HCT116 (cell line): ENCODE measurements around the gene LRRC53. TPM values are rescaled to one million over a fixed set of nuclear protein-coding genes. Genes with fewer than 3 reads are reported as not detected.

Experiments used
- ATAC-seq: fragments of 200-7000 bp; cut with Tn5 transposase; 2 replicates; pipeline ENCODE4 v1.9.1; 2020; ENCODE audit warnings: mild to moderate bottlenecking, moderate library complexity
- BruUV-seq: library from RNA; stranded (reverse); fragments of 400-500 nt; replicated peaks from 2 replicates; lab custom pipeline; 2021; lab: Mats Ljungman, UMichigan
- CTCF ChIA-PET: fragments of 300-600 bp; sonication (Branson Sonifier 250); formaldehyde crosslinking; loops from one replicate; lab custom pipeline; 2021; ENCODE audit warnings: antibody characterized with exemption; lab: Charles Lee
- POLR2A ChIA-PET: fragments of 300-600, 350-600 bp; sonication (Branson Sonifier 250); formaldehyde crosslinking; loops from one replicate; lab custom pipeline; 2021; ENCODE audit warnings: antibody characterized with exemption; lab: Charles Lee
- RAD21 ChIA-PET, 2 experiments: fragments of 300-600 bp; sonication (Branson Sonifier 250); formaldehyde crosslinking; loops; one replicate each; lab custom pipeline; 2023; ENCODE audit warnings: low total read pairs in 2 of 2; ENCODE audit not compliant: uncharacterized antibody in 2 of 2, unreplicated experiment in 2 of 2, low non-redundant PET in 1 of 2; lab: Charles Lee
- DNase-seq: peaks from one replicate; pipeline ENCODE4 v3.0.0-alpha.2; 2010; ENCODE audit warnings: low read depth, low spot score
- H2AFZ ChIP-seq: fragments of 200-600 bp; shearing (Covaris generic), sonication (generic); 2 replicates; pipeline ENCODE4 v1.6.1; 2017; ENCODE audit warnings: low read depth, mixed run types, mixed read lengths, antibody characterized with exemption, low read length; ENCODE audit not compliant: poor library complexity, severe bottlenecking
- H3K27ac ChIP-seq: 2 replicates; pipeline ENCODE4 v1.5.1; 2012; ENCODE audit warnings: low read depth, low read length
- H3K27me3 ChIP-seq: fragments of 200-600 bp; sonication (generic); 2 replicates; pipeline ENCODE4 v1.6.1; 2016; ENCODE audit warnings: mixed run types, low read length, mixed read lengths; ENCODE audit not compliant: insufficient read depth
- H3K36me3 ChIP-seq, 2 experiments: fragments of 200-500 bp in 1 of 2; fragments of 200-600 bp in 1 of 2; sonication (Bioruptor generic) in 1 of 2; sonication (generic) in 1 of 2; 2 replicates each; pipeline versions ENCODE4 v1.5.1 to v1.6.1; 2014 to 2016; ENCODE audit warnings: low read length in 2 of 2, inconsistent platforms in 1 of 2, mixed read lengths in 1 of 2, mixed run types in 1 of 2; ENCODE audit not compliant: insufficient read depth in 2 of 2, control insufficient read depth in 1 of 2
- H3K4me1 ChIP-seq, 2 experiments: fragments of 200-600 bp in 1 of 2; sonication (generic) in 1 of 2; 2 replicates each; pipeline versions ENCODE4 v1.5.1 to v1.6.1; 2012 to 2017; ENCODE audit warnings: low read length in 2 of 2, inconsistent platforms in 1 of 2, mild to moderate bottlenecking in 1 of 2, mixed read lengths in 1 of 2, mixed run types in 1 of 2, moderate library complexity in 1 of 2; ENCODE audit not compliant: insufficient read depth in 2 of 2, control insufficient read depth in 1 of 2
- H3K4me2 ChIP-seq: fragments of 200-600 bp; sonication (generic); 2 replicates; pipeline ENCODE4 v1.6.1; 2017; ENCODE audit warnings: mixed run types, low read length, mixed read lengths
- H3K4me3 ChIP-seq, 2 experiments: fragments of 200-600 bp in 1 of 2; sonication (generic) in 1 of 2; replicated peaks in 1 of 2; 2 replicates each; pipeline ENCODE4 v1.5.1; 2011 to 2016; ENCODE audit warnings: low read length in 2 of 2, control low read depth in 1 of 2, low read depth in 1 of 2, mild to moderate bottlenecking in 1 of 2, mixed read lengths in 1 of 2, mixed run types in 1 of 2
- H3K79me2 ChIP-seq: fragments of 200-600 bp; sonication (generic); 2 replicates; pipeline ENCODE4 v1.6.1; 2017; ENCODE audit warnings: mild to moderate bottlenecking, mixed run types, low read length, moderate library complexity, mixed read lengths; ENCODE audit not compliant: insufficient read depth
- H3K9ac ChIP-seq: fragments of 200-600 bp; sonication (generic); 2 replicates; pipeline ENCODE4 v1.6.1; 2016; ENCODE audit warnings: low read length, mixed read lengths
- H3K9me2 ChIP-seq: fragments of 200-600 bp; sonication (generic), shearing (Covaris generic); 2 replicates; pipeline ENCODE4 v1.6.1; 2017; ENCODE audit warnings: mixed run types, mild to moderate bottlenecking, moderate library complexity; ENCODE audit not compliant: insufficient read depth
- H3K9me3 ChIP-seq, 2 experiments: fragments of 200-500 bp in 1 of 2; fragments of 200-600 bp in 1 of 2; sonication (Bioruptor generic) in 1 of 2; sonication (generic) in 1 of 2; 2 replicates each; pipeline ENCODE4 v1.6.1; 2014 to 2017; ENCODE audit warnings: low read length in 2 of 2, mixed read lengths in 2 of 2, inconsistent platforms in 1 of 2, low read depth in 1 of 2, mild to moderate bottlenecking in 1 of 2, mixed run types in 1 of 2, moderate library complexity in 1 of 2; ENCODE audit not compliant: control insufficient read depth in 1 of 2, insufficient read depth in 1 of 2
- H4K20me1 ChIP-seq: fragments of 200-600 bp; sonication (generic), shearing (Covaris generic); 2 replicates; pipeline ENCODE4 v1.6.1; 2017; ENCODE audit warnings: mixed run types, mild to moderate bottlenecking, moderate library complexity; ENCODE audit not compliant: insufficient read depth
- CBX3 ChIP-seq: IDR thresholded peaks from 2 replicates; pipeline ENCODE4 v1.6.1; 2012; ENCODE audit warnings: low read depth
- CEBPB ChIP-seq: IDR thresholded peaks from 2 replicates; pipeline ENCODE4 v1.6.1; 2012; ENCODE audit warnings: low read depth
- ELF1 ChIP-seq: IDR thresholded peaks from 2 replicates; pipeline ENCODE4 v1.6.1; 2012; ENCODE audit warnings: low read depth, borderline replicate concordance
- EZH2phosphoT487 ChIP-seq: fragments of 200-600 bp; IDR thresholded peaks from 2 replicates; pipeline ENCODE4 v1.6.1; 2018; ENCODE audit warnings: antibody characterized with exemption, borderline replicate concordance
- FOSL1 ChIP-seq: IDR thresholded peaks from 2 replicates; pipeline ENCODE4 v1.6.1; 2012; ENCODE audit warnings: low read depth
- POLR2A ChIP-seq: IDR thresholded peaks from 2 replicates; pipeline ENCODE4 v1.7.0; 2011; ENCODE audit warnings: borderline replicate concordance; ENCODE audit not compliant: insufficient read depth, insufficient read length; ENCODE audit errors: extremely low read depth
- RAD21 ChIP-seq: IDR thresholded peaks from 2 replicates; pipeline ENCODE4 v1.6.1; 2012; ENCODE audit warnings: low read depth, mild to moderate bottlenecking
- SIN3A ChIP-seq: IDR thresholded peaks from 2 replicates; pipeline ENCODE4 v1.6.1; 2012; ENCODE audit warnings: low read depth
- SRF ChIP-seq: IDR thresholded peaks from 2 replicates; pipeline ENCODE4 v1.6.1; 2012; ENCODE audit warnings: low read depth
- ZBTB33 ChIP-seq: IDR thresholded peaks from 2 replicates; pipeline ENCODE4 v1.6.1; 2011; ENCODE audit warnings: mild to moderate bottlenecking, low read length, moderate library complexity; ENCODE audit not compliant: insufficient replicate concordance; ENCODE audit errors: extremely low read depth
- ZFX ChIP-seq: fragments of 450-650 bp; IDR thresholded peaks from 2 replicates; pipeline ENCODE4 v1.6.1; 2017
- ZNF274 ChIP-seq: fragments of 200-500 bp; sonication (Bioruptor generic); IDR thresholded peaks from 2 replicates; pipeline ENCODE4 v1.6.1; 2014; ENCODE audit warnings: mild to moderate bottlenecking, low read depth, low read length, inconsistent platforms
- intact Hi-C: fragments of 100-400 bp; cut with micrococcal nuclease; formaldehyde crosslinking; loops from 2 replicates; pipeline ENCODE4 v1.10.0; 2022
- total RNA-seq: library from RNA; stranded (reverse); gene quantifications from one replicate; pipeline ENCODE4 v1.2.1, GENCODE V29; 2021; ENCODE audit not compliant: unreplicated experiment
- TF ChIP-seq, protein P1 (sequence below): IDR thresholded peaks from 2 replicates; pipeline ENCODE4 v1.6.1; 2012
- TF ChIP-seq, protein P2 (sequence below): IDR thresholded peaks from 2 replicates; pipeline ENCODE4 v1.6.1; 2012

The LRRC53 gene
- total RNA-seq, 1 experiment from 2014 or later, result not detected

DNA sequence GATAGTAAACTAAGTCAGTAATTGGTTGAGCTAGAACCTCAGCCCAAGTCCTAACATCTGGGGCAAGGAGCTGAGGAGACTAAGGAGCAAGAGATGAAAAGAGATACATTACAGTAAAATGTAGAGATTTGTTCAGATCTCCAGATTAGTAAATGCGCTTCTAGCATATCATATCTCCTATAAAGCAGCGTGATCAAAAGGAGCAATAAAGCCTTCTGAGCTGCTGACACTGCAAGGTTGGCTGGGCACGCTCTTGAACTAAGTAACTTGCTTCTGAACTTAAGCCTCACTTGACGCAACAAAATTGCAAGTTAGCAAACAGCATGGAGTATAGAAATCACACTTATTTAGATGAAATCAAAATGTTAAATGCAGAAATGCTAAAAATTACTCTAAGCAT, 80.9 kb downstream of the LRRC53 start (continued):
- TF ChIP-seq ZBTB33 (no peak), SIN3A (no peak), CBX3 (no peak)
- TF ChIP-seq, all 23 proteins: peak for 0

- Histone ChIP-seq H3K79me2 (no peaks in the 10 kb centered on the region), H3K4me2 (no peak overlapping the region), H3K9me3 (no peaks in the 10 kb centered on the region), H2AFZ (no peak overlapping the region), H3K4me3 (no peak overlapping the region), H3K9me2 (no peaks in the 10 kb centered on the region), H3K36me3 (no peaks in the 10 kb centered on the region), H3K27ac (no peak overlapping the region), H3K9ac (no peak overlapping the region), H4K20me1 (no peaks in the 10 kb centered on the region), H3K4me1 (no peaks in the 10 kb centered on the region), H3K27me3 (peaks cover 20% of the 10 kb centered on the region)
- BruUV-seq, result no TSS peak
- POLR2A ChIA-PET, result no interaction called here
- DNase-seq, result no peak
- TF ChIP-seq POLR2A (no peak), CBX3 (no peak), FOSL1 (no peak), CEBPB (no peak), ZNF274 (no peak), SRF (no peak), EZH2phosphoT487 (no peak), SIN3A (no peak), RAD21 (no peak), ZFX (no peak), ELF1 (no peak), ZBTB33 (no peak)
- TF ChIP-seq, protein P1, sequence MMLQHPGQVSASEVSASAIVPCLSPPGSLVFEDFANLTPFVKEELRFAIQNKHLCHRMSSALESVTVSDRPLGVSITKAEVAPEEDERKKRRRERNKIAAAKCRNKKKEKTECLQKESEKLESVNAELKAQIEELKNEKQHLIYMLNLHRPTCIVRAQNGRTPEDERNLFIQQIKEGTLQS, result no peak
- TF ChIP-seq, protein P2, sequence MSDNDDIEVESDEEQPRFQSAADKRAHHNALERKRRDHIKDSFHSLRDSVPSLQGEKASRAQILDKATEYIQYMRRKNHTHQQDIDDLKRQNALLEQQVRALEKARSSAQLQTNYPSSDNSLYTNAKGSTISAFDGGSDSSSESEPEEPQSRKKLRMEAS, result no peak
- RAD21 ChIA-PET, result no interaction called here
- intact Hi-C loops, result loop anchor here (10.0 kb wide), 1 partner anchor 406 kb away; no protein-coding TSS in a partner anchor
- CTCF ChIA-PET, result no interaction called here
- ATAC-seq, result no peak
These were observed 82.0 kb downstream of the LRRC53 start for GRCh38 chr1:74430342-74430934.
